ENCODE results near the gene RPAP3.
"Not testable (repeated sequence)": the region's sequence is repeated elsewhere in the genome, so short reads cannot be mapped to it uniquely, and the experiment has no call there.

The RPAP3 gene

DNA sequence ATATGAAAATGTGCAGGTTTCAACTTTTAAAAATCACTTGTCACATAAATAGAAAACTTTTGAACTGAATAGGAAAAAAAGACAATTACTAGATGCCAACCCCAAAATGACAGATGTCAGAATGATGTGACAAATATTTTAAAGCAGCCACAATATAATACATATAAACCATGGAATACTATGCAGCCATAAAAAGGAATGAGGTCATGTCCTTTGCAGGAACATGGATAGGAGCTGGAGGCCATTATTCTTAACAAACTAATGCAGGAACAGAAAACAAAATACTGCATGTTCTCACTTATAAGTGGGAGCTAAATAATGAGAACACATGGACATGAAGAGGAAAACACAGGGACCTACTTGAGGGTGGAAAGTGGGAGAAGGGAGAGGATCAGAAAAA, 70.1 kb downstream of the RPAP3 start:
- not testable (repeated sequence) for H3K79me2 ChIP-seq (ENCODE audit: control insufficient read depth, insufficient read depth, low read length, unreplicated experiment); H3K27me3 ChIP-seq (ENCODE audit: insufficient read depth, low read length); H3K36me3 ChIP-seq (ENCODE audit: insufficient read depth, low read length); H3K27ac ChIP-seq (ENCODE audit: low read depth, low read length); H3K4me3 ChIP-seq (ENCODE audit: low read depth, low read length); H2AFZ ChIP-seq (ENCODE audit: low read length, unreplicated experiment); H3K4me1 ChIP-seq (ENCODE audit: control insufficient read depth, insufficient read depth, low read length, unreplicated experiment)

DNA sequence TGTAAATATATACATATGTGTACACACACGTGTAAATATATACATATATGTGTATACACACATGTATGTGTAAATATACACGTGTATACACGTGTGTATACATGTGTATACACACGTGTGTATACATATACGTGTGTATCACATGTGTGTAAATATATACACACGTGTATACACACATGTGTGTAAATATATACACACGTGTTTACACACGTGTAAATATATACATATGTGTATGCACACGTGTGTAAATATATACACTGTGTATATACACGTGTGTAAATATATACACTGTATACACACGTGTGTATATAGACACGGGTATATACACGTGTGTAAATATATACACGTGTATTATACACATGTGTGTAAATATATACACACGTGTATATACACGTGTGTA, 71.7 kb downstream of the RPAP3 start:
- Histone ChIP-seq H3K4me1 (ENCODE audit: control insufficient read depth, insufficient read depth, low read length, unreplicated experiment) (no peaks in the 10 kb centered on the region), H3K79me2 (ENCODE audit: control insufficient read depth, insufficient read depth, low read length, unreplicated experiment) (no peaks in the 10 kb centered on the region), H3K27me3 (ENCODE audit: insufficient read depth, low read length) (no peaks in the 10 kb centered on the region), H3K4me3 (ENCODE audit: low read depth, low read length) (no peak overlapping the region), H2AFZ (ENCODE audit: low read length, unreplicated experiment) (no peak overlapping the region), H3K27ac (ENCODE audit: low read depth, low read length) (no peak overlapping the region), H3K36me3 (ENCODE audit: insufficient read depth, low read length) (peaks cover 3% of the 10 kb centered on the region; the same call in 1 of the 2 replicates)

DNA sequence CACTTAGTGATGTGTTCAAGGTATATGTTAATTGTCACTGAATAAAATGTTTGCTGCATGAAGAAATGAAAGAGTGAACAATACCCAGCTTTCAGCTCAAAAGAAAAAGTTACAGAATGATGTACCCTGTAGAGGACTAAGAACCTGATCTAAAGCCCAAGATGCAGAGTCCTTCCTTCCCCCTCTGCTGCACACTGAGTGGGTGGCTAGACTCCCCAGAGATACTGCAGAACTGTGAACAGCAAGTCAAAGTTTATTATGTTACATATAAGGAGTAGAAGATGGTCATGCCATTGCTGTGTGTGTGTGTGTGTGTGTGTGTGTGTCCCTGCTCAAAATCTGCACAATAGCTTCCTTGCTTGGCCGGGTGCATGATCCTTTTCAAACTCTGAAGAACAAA, 83.9 kb downstream of the RPAP3 start:
- H3K27me3 ChIP-seq (ENCODE audit: insufficient read depth, low read length): no peaks in the 10 kb centered on the region
- H2AFZ ChIP-seq (ENCODE audit: low read length, unreplicated experiment): no peak overlapping the region
- no peaks in the 10 kb centered on the region for H3K4me1 ChIP-seq (ENCODE audit: control insufficient read depth, insufficient read depth, low read length, unreplicated experiment)
- no peak overlapping the region for H3K27ac ChIP-seq (ENCODE audit: low read depth, low read length)
- H3K4me3 ChIP-seq (ENCODE audit: low read depth, low read length): no peak overlapping the region
- H3K36me3 ChIP-seq (ENCODE audit: insufficient read depth, low read length): no peaks in the 10 kb centered on the region
- no peaks in the 10 kb centered on the region for H3K79me2 ChIP-seq (ENCODE audit: control insufficient read depth, insufficient read depth, low read length, unreplicated experiment)

DNA sequence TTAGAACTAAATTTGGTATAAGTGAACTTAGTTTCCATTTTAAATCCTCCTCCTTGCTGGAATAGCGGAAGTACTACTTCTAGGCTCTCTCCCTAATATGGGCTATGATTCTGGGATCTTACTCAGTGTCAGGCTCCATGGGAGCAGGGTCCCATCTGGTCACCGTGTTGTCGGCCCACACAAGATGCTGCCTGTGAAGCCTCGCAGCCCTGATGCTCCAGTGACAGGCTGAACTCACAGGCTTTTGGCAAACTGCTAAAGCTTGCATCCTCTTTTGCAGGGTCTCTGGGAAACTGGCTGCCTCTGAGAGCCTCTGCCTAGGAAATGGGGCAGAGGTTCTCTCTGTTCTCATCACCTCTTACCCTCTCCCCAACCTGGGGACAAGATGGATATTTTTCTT, 88.4 kb downstream of the RPAP3 start:
- no peaks in the 10 kb centered on the region for H3K4me1 ChIP-seq (ENCODE audit: control insufficient read depth, insufficient read depth, low read length, unreplicated experiment)
- no peaks in the 10 kb centered on the region for H3K27me3 ChIP-seq (ENCODE audit: insufficient read depth, low read length)
- no peaks in the 10 kb centered on the region for H3K36me3 ChIP-seq (ENCODE audit: insufficient read depth, low read length)
- H3K4me3 ChIP-seq (ENCODE audit: low read depth, low read length): no peak overlapping the region
- no peaks in the 10 kb centered on the region for H3K79me2 ChIP-seq (ENCODE audit: control insufficient read depth, insufficient read depth, low read length, unreplicated experiment)
- H2AFZ ChIP-seq (ENCODE audit: low read length, unreplicated experiment): no peak overlapping the region
- no peak overlapping the region for H3K27ac ChIP-seq (ENCODE audit: low read depth, low read length)

DNA sequence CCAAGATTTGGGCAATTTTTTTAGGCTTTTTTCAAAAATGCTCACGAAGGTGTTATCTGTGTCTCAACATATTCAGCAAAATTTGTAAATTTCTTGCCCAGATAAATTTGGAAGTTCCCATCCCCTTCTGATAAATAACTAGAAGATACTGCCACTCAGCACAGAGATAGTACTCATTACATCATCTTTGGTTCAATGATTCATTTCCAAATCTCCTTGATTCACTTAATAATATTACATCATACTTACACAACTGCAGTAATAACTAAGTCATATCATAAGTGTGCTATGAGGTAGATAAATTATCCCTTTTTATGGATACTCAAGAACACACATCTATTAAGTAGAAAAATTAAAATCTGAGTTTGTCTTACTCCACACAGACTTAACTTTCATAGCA, 89.4 kb downstream of the RPAP3 start:
- H3K79me2 ChIP-seq (ENCODE audit: control insufficient read depth, insufficient read depth, low read length, unreplicated experiment): no peaks in the 10 kb centered on the region
- no peaks in the 10 kb centered on the region for H3K4me1 ChIP-seq (ENCODE audit: control insufficient read depth, insufficient read depth, low read length, unreplicated experiment)
- H3K4me3 ChIP-seq (ENCODE audit: low read depth, low read length): no peak overlapping the region
- H3K36me3 ChIP-seq (ENCODE audit: insufficient read depth, low read length): no peaks in the 10 kb centered on the region
- no peaks in the 10 kb centered on the region for H3K27me3 ChIP-seq (ENCODE audit: insufficient read depth, low read length)
- no peak overlapping the region for H2AFZ ChIP-seq (ENCODE audit: low read length, unreplicated experiment)
- no peak overlapping the region for H3K27ac ChIP-seq (ENCODE audit: low read depth, low read length)

DNA sequence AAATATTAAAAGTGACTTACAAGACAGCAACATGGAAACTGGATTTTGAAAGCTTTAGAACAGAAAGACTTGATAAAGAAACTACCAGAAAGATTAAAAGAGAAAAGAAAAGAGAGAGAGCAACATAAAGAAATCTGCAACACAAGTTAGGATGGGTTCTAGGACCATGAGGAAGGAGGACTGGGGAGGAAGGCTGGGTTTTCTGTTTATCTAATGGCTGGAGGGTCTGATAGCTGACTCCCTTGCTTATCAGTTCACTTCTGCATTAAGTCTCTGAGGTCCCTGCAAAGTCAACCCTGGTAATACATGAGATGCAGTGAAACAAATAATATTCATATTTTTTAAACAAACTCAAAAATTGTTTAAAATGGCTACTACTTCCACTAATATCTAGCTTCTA, 90.1 kb downstream of the RPAP3 start:
- Histone ChIP-seq H2AFZ (ENCODE audit: low read length, unreplicated experiment) (no peak overlapping the region), H3K79me2 (ENCODE audit: control insufficient read depth, insufficient read depth, low read length, unreplicated experiment) (no peaks in the 10 kb centered on the region), H3K4me1 (ENCODE audit: control insufficient read depth, insufficient read depth, low read length, unreplicated experiment) (no peaks in the 10 kb centered on the region), H3K27ac (ENCODE audit: low read depth, low read length) (no peak overlapping the region), H3K4me3 (ENCODE audit: low read depth, low read length) (no peak overlapping the region), H3K27me3 (ENCODE audit: insufficient read depth, low read length) (no peaks in the 10 kb centered on the region), H3K36me3 (ENCODE audit: insufficient read depth, low read length) (no peaks in the 10 kb centered on the region)

DNA sequence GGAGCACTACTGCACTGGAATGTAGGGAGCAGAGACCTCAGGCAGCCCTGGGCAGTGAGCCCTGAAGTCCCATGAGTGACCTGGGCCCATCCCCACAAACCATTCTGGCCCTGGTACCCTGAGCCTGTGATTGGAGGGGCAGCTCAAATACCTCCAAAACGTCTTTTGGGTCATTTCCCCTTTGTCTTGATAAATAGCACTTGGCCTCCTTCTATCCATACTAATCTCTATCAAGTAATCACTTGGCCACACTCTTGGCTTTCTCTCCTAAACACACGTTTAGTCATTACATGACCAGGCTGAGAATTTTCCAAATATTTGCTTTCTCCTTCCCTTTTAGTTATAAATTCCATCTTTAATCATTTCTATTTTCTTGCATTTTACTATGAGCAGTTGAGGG, 91.3 kb downstream of the RPAP3 start:
- Histone ChIP-seq H3K27ac (ENCODE audit: low read depth, low read length) (no peak overlapping the region), H3K4me3 (ENCODE audit: low read depth, low read length) (no peak overlapping the region), H3K27me3 (ENCODE audit: insufficient read depth, low read length) (no peaks in the 10 kb centered on the region), H3K36me3 (ENCODE audit: insufficient read depth, low read length) (no peaks in the 10 kb centered on the region), H3K4me1 (ENCODE audit: control insufficient read depth, insufficient read depth, low read length, unreplicated experiment) (no peaks in the 10 kb centered on the region), H3K79me2 (ENCODE audit: control insufficient read depth, insufficient read depth, low read length, unreplicated experiment) (no peaks in the 10 kb centered on the region), H2AFZ (ENCODE audit: low read length, unreplicated experiment) (no peak overlapping the region)

DNA sequence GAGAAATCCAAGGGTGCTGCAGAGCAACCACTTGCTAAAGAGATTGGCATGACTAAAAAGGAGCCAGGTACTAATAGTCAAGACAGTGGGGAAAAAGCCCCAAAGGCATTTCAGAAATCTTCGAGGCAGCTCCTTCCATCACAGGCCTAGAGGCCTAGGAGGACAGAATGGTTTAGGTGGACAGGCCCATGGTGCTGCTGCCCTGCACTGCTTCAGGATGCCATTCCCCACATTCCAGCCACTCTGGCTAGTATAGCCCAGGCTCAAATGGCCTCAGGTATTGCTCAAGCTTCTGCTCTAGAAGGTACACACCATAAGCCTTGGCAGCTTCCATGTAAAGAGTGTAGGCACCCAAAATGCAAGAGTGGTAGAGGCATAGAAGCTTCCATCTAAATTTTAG, 92.9 kb downstream of the RPAP3 start:
- H3K4me3 ChIP-seq (ENCODE audit: low read depth, low read length): no peak overlapping the region
- no peak overlapping the region for H3K27ac ChIP-seq (ENCODE audit: low read depth, low read length)
- H3K36me3 ChIP-seq (ENCODE audit: insufficient read depth, low read length): no peaks in the 10 kb centered on the region
- H3K79me2 ChIP-seq (ENCODE audit: control insufficient read depth, insufficient read depth, low read length, unreplicated experiment): no peaks in the 10 kb centered on the region
- no peaks in the 10 kb centered on the region for H3K27me3 ChIP-seq (ENCODE audit: insufficient read depth, low read length)
- no peaks in the 10 kb centered on the region for H3K4me1 ChIP-seq (ENCODE audit: control insufficient read depth, insufficient read depth, low read length, unreplicated experiment)
- no peak overlapping the region for H2AFZ ChIP-seq (ENCODE audit: low read length, unreplicated experiment)

DNA sequence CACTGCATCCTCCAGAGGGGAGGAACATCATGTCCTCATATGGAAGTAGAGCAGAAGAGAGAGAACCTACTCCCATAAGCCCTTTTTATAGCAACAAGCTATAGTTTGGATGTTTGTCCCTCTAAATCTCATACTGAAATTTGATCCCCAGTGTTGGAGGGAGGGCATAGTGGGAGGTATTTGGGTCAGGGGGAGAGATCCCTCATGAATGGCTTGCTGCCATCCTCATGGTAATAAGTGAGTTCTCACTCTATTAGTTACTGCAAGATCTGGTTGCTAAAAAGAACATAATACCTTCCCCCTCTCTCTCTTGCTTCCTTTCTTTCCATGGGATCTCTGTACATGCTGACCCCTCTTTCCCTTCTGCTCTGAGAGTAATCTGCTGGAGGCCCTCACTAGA, 93.9 kb downstream of the RPAP3 start:
- H3K79me2 ChIP-seq (ENCODE audit: control insufficient read depth, insufficient read depth, low read length, unreplicated experiment): no peaks in the 10 kb centered on the region
- H2AFZ ChIP-seq (ENCODE audit: low read length, unreplicated experiment): no peak overlapping the region
- H3K36me3 ChIP-seq (ENCODE audit: insufficient read depth, low read length): no peaks in the 10 kb centered on the region
- no peak overlapping the region for H3K4me3 ChIP-seq (ENCODE audit: low read depth, low read length)
- H3K4me1 ChIP-seq (ENCODE audit: control insufficient read depth, insufficient read depth, low read length, unreplicated experiment): no peaks in the 10 kb centered on the region
- no peak overlapping the region for H3K27ac ChIP-seq (ENCODE audit: low read depth, low read length)
- no peaks in the 10 kb centered on the region for H3K27me3 ChIP-seq (ENCODE audit: insufficient read depth, low read length)

Measured in ACC112 (cell line).